H1 (cell line): ENCODE results near the gene RBCK1. TPM values are rescaled to one million over a fixed set of nuclear protein-coding genes. Genes with fewer than 3 reads are reported as not detected.

Experiments
- CTCF ChIA-PET: fragments of 300-600 bp; sonication (Branson Sonifier 250); formaldehyde crosslinking; loops from one replicate; lab custom pipeline; 2021; ENCODE audit not compliant: partially characterized antibody; lab: Charles Lee
- POLR2A ChIA-PET: fragments of 300-600 bp; sonication (Branson Sonifier 250); formaldehyde crosslinking; loops from one replicate; lab custom pipeline; 2021; ENCODE audit warnings: inconsistent platforms; ENCODE audit not compliant: partially characterized antibody; lab: Charles Lee
- DNase-seq, 2 experiments: peaks; one replicate each; pipeline versions ENCODE4 v3.0.0 to v3.0.0-alpha.2; 2010 to 2022; ENCODE audit warnings: low spot score in 2 of 2, low read depth in 1 of 2, mixed read lengths in 1 of 2
- FAIRE-seq: peaks from 2 replicates; lab custom pipeline; 2011; peaks lifted over from hg19 to GRCh38; lab: Jason Lieb, UNC
- H2AFZ ChIP-seq: 2 replicates; pipeline ENCODE4 v1.8.1; 2012; ENCODE audit warnings: low read length, inconsistent platforms
- H2AK5ac ChIP-seq: 2 replicates; pipeline ENCODE4 v1.6.1; 2013; ENCODE audit warnings: low read depth, low read length
- H2BK120ac ChIP-seq: replicated peaks from 2 replicates; pipeline ENCODE3; 2013; ENCODE audit warnings: low read depth, low read length, inconsistent platforms
- H2BK12ac ChIP-seq: 2 replicates; pipeline ENCODE4 v1.6.1; 2013; ENCODE audit warnings: low read depth, low read length
- H2BK15ac ChIP-seq: 2 replicates; pipeline ENCODE4 v1.6.1; 2013; ENCODE audit warnings: low read length
- H2BK20ac ChIP-seq: 2 replicates; pipeline ENCODE4 v1.6.1; 2013; ENCODE audit warnings: low read length
- H2BK5ac ChIP-seq: 2 replicates; pipeline ENCODE4 v1.6.1; 2013; ENCODE audit warnings: low read depth, low read length
- H3K14ac ChIP-seq: 2 replicates; pipeline ENCODE4 v1.6.1; 2013; ENCODE audit warnings: inconsistent platforms; ENCODE audit not compliant: insufficient read length
- H3K18ac ChIP-seq: 2 replicates; pipeline ENCODE4 v1.6.1; 2013; ENCODE audit warnings: low read length; ENCODE audit errors: extremely low read depth
- H3K23ac ChIP-seq: 2 replicates; pipeline ENCODE4 v1.6.1; 2013; ENCODE audit warnings: inconsistent platforms; ENCODE audit not compliant: insufficient read length
- H3K23me2 ChIP-seq: 2 replicates; pipeline ENCODE4 v1.6.1; 2013; ENCODE audit warnings: low read depth, low read length
- H3K27ac ChIP-seq: 2 replicates; pipeline ENCODE4 v1.6.1; 2011; ENCODE audit warnings: low read depth, low read length, inconsistent platforms
- H3K27me3 ChIP-seq, 4 experiments: replicated peaks in 1 of 4; 1 replicate in 1 of 4; 2 replicates in 3 of 4; pipeline versions ENCODE4 v1.6.1 to v1.8.1; 2011 to 2013; ENCODE audit warnings: low read length in 3 of 4, mild to moderate bottlenecking in 3 of 4, inconsistent platforms in 2 of 4, mixed read lengths in 2 of 4, moderate library complexity in 1 of 4; ENCODE audit not compliant: control insufficient read depth in 3 of 4, insufficient read depth in 3 of 4; ENCODE audit errors: extremely low read depth in 1 of 4
- H3K36me3 ChIP-seq, 4 experiments: 2 replicates each; pipeline versions ENCODE4 v1.6.1 to v1.8.1; 2011 to 2013; ENCODE audit warnings: mild to moderate bottlenecking in 4 of 4, low read length in 3 of 4, moderate library complexity in 2 of 4, control low read depth in 1 of 4, inconsistent platforms in 1 of 4; ENCODE audit not compliant: insufficient read depth in 4 of 4, control insufficient read depth in 2 of 4
- H3K4ac ChIP-seq: replicated peaks from 2 replicates; pipeline ENCODE3; 2013; ENCODE audit warnings: low read length, low read depth, mixed read lengths, inconsistent platforms; ENCODE audit not compliant: insufficient read length
- H3K4me1 ChIP-seq, 4 experiments: replicated peaks in 1 of 4; 1 replicate in 1 of 4; 2 replicates in 3 of 4; pipeline versions ENCODE4 v1.6.1 to v1.8.1; 2011 to 2013; ENCODE audit warnings: low read length in 3 of 4, inconsistent platforms in 2 of 4, mixed read lengths in 1 of 4; ENCODE audit not compliant: insufficient read depth in 4 of 4, control insufficient read depth in 3 of 4
- H3K4me2 ChIP-seq, 2 experiments: 2 replicates each; pipeline versions ENCODE4 v1.6.1 to v1.8.1; 2011 to 2013; ENCODE audit warnings: low read depth in 2 of 2, low read length in 2 of 2, control low read depth in 1 of 2, inconsistent platforms in 1 of 2, mild to moderate bottlenecking in 1 of 2; ENCODE audit not compliant: insufficient read depth in 1 of 2
- H3K4me3 ChIP-seq, 4 experiments: fragments of 200-600, 300-600 bp in 1 of 4; sonication (generic), shearing (Covaris generic), sonication (Bioruptor Twin) in 1 of 4; 2 replicates each; pipeline versions ENCODE4 v1.5.1 to v1.8.1; 2011 to 2016; ENCODE audit warnings: low read length in 4 of 4, low read depth in 3 of 4, control low read depth in 2 of 4, inconsistent platforms in 2 of 4, mild to moderate bottlenecking in 2 of 4, mixed read lengths in 1 of 4, moderate library complexity in 1 of 4; ENCODE audit not compliant: insufficient read depth in 2 of 4; ENCODE audit errors: extremely low read depth in 1 of 4
- H3K56ac ChIP-seq: replicated peaks from 2 replicates; pipeline ENCODE3; 2013; ENCODE audit warnings: low read depth, mild to moderate bottlenecking, mixed read lengths, low read length, inconsistent platforms; ENCODE audit not compliant: insufficient read length
- H3K79me1 ChIP-seq: 2 replicates; pipeline ENCODE4 v1.6.1; 2013; ENCODE audit warnings: low read depth, low read length, control low read depth
- H3K79me2 ChIP-seq, 2 experiments: 2 replicates each; pipeline versions ENCODE4 v1.6.1 to v1.8.1; 2012 to 2013; ENCODE audit warnings: low read length in 2 of 2, mild to moderate bottlenecking in 2 of 2, inconsistent platforms in 1 of 2; ENCODE audit not compliant: insufficient read depth in 2 of 2, control insufficient read depth in 1 of 2
- H3K9ac ChIP-seq, 4 experiments: replicated peaks in 1 of 4; 1 replicate in 1 of 4; 2 replicates in 3 of 4; pipeline versions ENCODE4 v1.6.1 to v1.8.1; 2011 to 2013; ENCODE audit warnings: low read depth in 3 of 4, low read length in 3 of 4, control low read depth in 2 of 4, mild to moderate bottlenecking in 2 of 4, moderate library complexity in 2 of 4, inconsistent platforms in 1 of 4; ENCODE audit errors: extremely low read depth in 1 of 4
- H3K9me3 ChIP-seq, 2 experiments: 2 replicates each; pipeline versions ENCODE4 v1.6.1 to v1.8.1; 2012 to 2013; ENCODE audit warnings: mild to moderate bottlenecking in 2 of 2, moderate library complexity in 2 of 2, control low read depth in 1 of 2, inconsistent platforms in 1 of 2, low read depth in 1 of 2, low read length in 1 of 2, mixed read lengths in 1 of 2; ENCODE audit not compliant: insufficient read depth in 2 of 2
- H4K20me1 ChIP-seq, 2 experiments: replicated peaks in 1 of 2; 2 replicates each; pipeline versions ENCODE3 to v1.8.1; 2011 to 2013; ENCODE audit warnings: inconsistent platforms in 2 of 2, low read length in 2 of 2, mild to moderate bottlenecking in 1 of 2; ENCODE audit not compliant: insufficient read depth in 2 of 2, control insufficient read depth in 1 of 2
- H4K5ac ChIP-seq: 2 replicates; pipeline ENCODE4 v1.6.1; 2013; ENCODE audit warnings: low read length, low read depth, mixed read lengths, inconsistent platforms; ENCODE audit not compliant: insufficient read length
- H4K8ac ChIP-seq: 2 replicates; pipeline ENCODE4 v1.8.0; 2013; ENCODE audit warnings: mild to moderate bottlenecking, moderate library complexity, low read length, inconsistent platforms; ENCODE audit not compliant: insufficient read depth; ENCODE audit errors: extremely low read depth
- H4K91ac ChIP-seq: replicated peaks from 2 replicates; pipeline ENCODE3; 2013; ENCODE audit warnings: low read length, mixed read lengths, inconsistent platforms; ENCODE audit not compliant: insufficient read length
- CHD1 ChIP-seq: IDR thresholded peaks from 2 replicates; pipeline ENCODE4 v1.6.1; 2012; ENCODE audit warnings: low read depth, low read length, improper control_type of control experiment
- JUN ChIP-seq: IDR thresholded peaks from 2 replicates; pipeline ENCODE4 v1.6.1; 2011; ENCODE audit warnings: low read depth, mild to moderate bottlenecking, improper control_type of control experiment, low read length
- KDM4A ChIP-seq: IDR thresholded peaks from one replicate; pipeline ENCODE4 v1.7.1; 2012; ENCODE audit warnings: low read depth, mild to moderate bottlenecking, moderate library complexity, low read length, inconsistent platforms; ENCODE audit not compliant: severe bottlenecking
- NRF1 ChIP-seq: IDR thresholded peaks from 2 replicates; pipeline ENCODE4 v1.6.1; 2011; ENCODE audit warnings: mild to moderate bottlenecking, low read depth, low read length, improper control_type of control experiment
- POLR2AphosphoS5 ChIP-seq: IDR thresholded peaks from 2 replicates; pipeline ENCODE4 v1.6.1; 2011; ENCODE audit warnings: low read depth, low read length
- POU5F1 ChIP-seq: IDR thresholded peaks from 2 replicates; pipeline ENCODE4 v1.6.1; 2011; ENCODE audit warnings: low read depth, mild to moderate bottlenecking, low read length, moderate library complexity
- SIN3A ChIP-seq, 2 experiments: IDR thresholded peaks in 1 of 2; conservative IDR thresholded peaks in 1 of 2; 2 replicates each; pipeline ENCODE4 v1.6.1; 2011 to 2012; ENCODE audit warnings: low read length in 2 of 2, improper control_type of control experiment in 1 of 2, low read depth in 1 of 2, mild to moderate bottlenecking in 1 of 2
- SP4 ChIP-seq: IDR thresholded peaks from 2 replicates; pipeline ENCODE4 v1.6.1; 2012; ENCODE audit warnings: low read length, inconsistent platforms
- TAF1 ChIP-seq: IDR thresholded peaks from 2 replicates; pipeline ENCODE4 v1.6.1; 2011; ENCODE audit warnings: mild to moderate bottlenecking, low read depth, low read length
- TBP ChIP-seq: IDR thresholded peaks from 2 replicates; pipeline ENCODE4 v1.6.1; 2011; ENCODE audit warnings: low read depth, low read length, improper control_type of control experiment
- TCF12 ChIP-seq: IDR thresholded peaks from 2 replicates; pipeline ENCODE4 v1.6.1; 2011; ENCODE audit warnings: low read depth, mild to moderate bottlenecking, low read length
- whole genome bisulfite sequencing, 2 experiments: shearing (Covaris generic) in 1 of 2; methylation state at CpG; one replicate each; pipeline versions ENCODE4 v1.1.6 to v1.1.7; 2013 to 2015; ENCODE audit warnings: low lambda C conversion rate in 2 of 2, mixed read lengths in 2 of 2, inconsistent platforms in 1 of 2, low coverage in 1 of 2, missing lambda C conversion rate in 1 of 2; ENCODE audit not compliant: insufficient replicate concordance in 2 of 2, insufficient coverage in 1 of 2, insufficient read length in 1 of 2; ENCODE audit errors: extremely low coverage in 1 of 2, missing lambda C conversion rate in 1 of 2; 5-methylcytosine and 5-hydroxymethylcytosine counted together
- polyA plus RNA-seq, 7 experiments: library from polyadenylated mRNA; depleted of rRNA in 3 of 7; stranded (reverse) in 5 of 7; unstranded in 2 of 7; fragments of >200 nt in 5 of 7; fragments of 200-250 nt in 2 of 7; gene quantifications; 1 replicate in 5 of 7; 2 replicates in 1 of 7; 4 replicates in 1 of 7; pipeline versions ENCODE4 v1.2.1 to v1.2.3, GENCODE V29; 2011 to 2013; ENCODE audit warnings: missing spikeins in 2 of 7, mixed read lengths in 2 of 7
- total RNA-seq: library from RNA; stranded (reverse); fragmentation: NEBNext Ultra II Directional; extraction: Animal tissue kit (Norgen Biotek cat#: 25700); gene quantifications from 2 replicates; pipeline ENCODE4 v1.2.1, GENCODE V29; 2021

Gene RBCK1
- total and polyA plus RNA-seq, 2 of the 8 experiments (the other 6 are each of a cell fraction or from before 2014, with no cell fraction given): 43.1 to 54.7 TPM

GRCh38 chr20:389220-389619 is 18.9 kb upstream of the RBCK1 start:
- H3K9ac ChIP-seq: no peak overlapping the region
- H2AFZ ChIP-seq: no peak overlapping the region
- H2BK5ac ChIP-seq: no peak overlapping the region
- TF ChIP-seq KDM4A (no peak), SIN3A (conservative IDR thresholded peaks at IDR 0.05 in 1 of 2, IDR thresholded peaks at IDR 0.05 in 1 of 2; ENCODE audit: low read depth in 1 of 2, low read length in 2 of 2) (no peak), NRF1 (no peak), JUN (no peak), SP4 (no peak), POLR2AphosphoS5 (no peak), POU5F1 (no peak), TBP (no peak), TCF12 (no peak), CHD1 (no peak), TAF1 (no peak)
- H3K79me1 ChIP-seq: no peaks in the 10 kb centered on the region
- no peak for FAIRE-seq
- POLR2A ChIA-PET: interaction anchor here (0.9 to 15.2 kb wide), 4 partner anchors 9 to 55 kb away, joined by 3 to 263 read pairs (median 26); partner anchors contain the start of gene TRIB3
- no peaks in the 10 kb centered on the region for H3K9me3 ChIP-seq
- H4K20me1 ChIP-seq: peaks cover 3% of the 10 kb centered on the region in 2 experiments
- DNase-seq: no peak
- H2BK12ac ChIP-seq: no peak overlapping the region
- peaks cover 0 to 23% (median 2%) of the 10 kb centered on the region in 4 experiments; a peak in 4 of 8 replicates for H3K36me3 ChIP-seq
- H3K56ac ChIP-seq: no peak overlapping the region
- H3K27ac ChIP-seq: no peak overlapping the region
- H3K23ac ChIP-seq: no peak overlapping the region
- H3K4me3 ChIP-seq: no peak overlapping the region
- WGBS, 2 experiments: 93% methylated on average over 6 of the region's 6 CpGs; no CpG with 5 or more reads in 1 of the 2 experiments
- H3K4me2 ChIP-seq: no peak overlapping the region
- H2BK120ac ChIP-seq: no peak overlapping the region
- H3K27me3 ChIP-seq: no peaks in the 10 kb centered on the region
- H2BK15ac ChIP-seq: no peak overlapping the region
- no peak overlapping the region for H3K18ac ChIP-seq
- H3K79me2 ChIP-seq: no peaks in the 10 kb centered on the region; a peak in 1 of 4 replicates
- H4K5ac ChIP-seq: no peak overlapping the region
- no peaks in the 10 kb centered on the region for H3K4me1 ChIP-seq
- H4K8ac ChIP-seq: no peak overlapping the region
- H3K14ac ChIP-seq: no peak overlapping the region
- no peak overlapping the region for H3K4ac ChIP-seq
- CTCF ChIA-PET: interaction anchor here (2.3 to 3.5 kb wide), 2 partner anchors 10 to 35 kb away, joined by 6 to 14 read pairs; no protein-coding TSS in a partner anchor
- H4K91ac ChIP-seq: no peak overlapping the region
- no peak overlapping the region for H2AK5ac ChIP-seq
- H3K23me2 ChIP-seq: no peaks in the 10 kb centered on the region
- H2BK20ac ChIP-seq: no peak overlapping the region
